Measurements from ENCODE around the gene SART1. TPM values are rescaled to one million over a fixed set of nuclear protein-coding genes. Genes with fewer than 3 reads are reported as not detected.

Gene SART1
- total RNA-seq, 2 donors from 2014 or later = 20.7 to 42.5 TPM

GRCh38 chr11:65964906-65965305 is 3.4 kb downstream of the SART1 start:
- H3K36me3 ChIP-seq = peaks cover 60% of the 10 kb centered on the region
- peaks cover 0 to 27% of the 10 kb centered on the region in 2 donors for H3K4me1 ChIP-seq

GRCh38 chr11:65965986-65966762 is 4.6 kb downstream of the SART1 start:
- H3K4me3 ChIP-seq = no peak overlapping the region
- H3K27me3 ChIP-seq = no peaks in the 10 kb centered on the region
- H3K9me3 ChIP-seq = no peaks in the 10 kb centered on the region
- peaks cover 64% of the 10 kb centered on the region for H3K36me3 ChIP-seq
- no peak overlapping the region for H3K27ac ChIP-seq
- peaks cover 0 to 19% of the 10 kb centered on the region in 2 donors for H3K4me1 ChIP-seq
- no peak for DNase-seq (ENCODE audit: low spot score)
- TF ChIP-seq CTCF (IDR thresholded peaks at IDR 0.05) = no peak

More at GRCh38 chr11:65964906-65965305, 3.4 kb downstream of the SART1 start:
- Histone ChIP-seq H3K9me3 (no peaks in the 10 kb centered on the region), H3K27me3 (no peaks in the 10 kb centered on the region), H3K27ac (no peak overlapping the region), H3K4me3 (no peak overlapping the region)
- TF ChIP-seq CTCF (IDR thresholded peaks at IDR 0.05) = no peak
- DNase-seq (ENCODE audit: low spot score) = no peak

- no peak overlapping the region for H3K27ac ChIP-seq
- no peak for DNase-seq (ENCODE audit: low spot score)
- H3K4me3 ChIP-seq = no peak overlapping the region
- peaks cover 0 to 15% of the 10 kb centered on the region in 2 donors for H3K4me1 ChIP-seq
- H3K9me3 ChIP-seq = no peaks in the 10 kb centered on the region
- no peak for TF ChIP-seq CTCF (IDR thresholded peaks at IDR 0.05)
- peaks cover 67% of the 10 kb centered on the region for H3K36me3 ChIP-seq
- H3K27me3 ChIP-seq = no peaks in the 10 kb centered on the region
These were observed 5.9 kb downstream of the SART1 start for GRCh38 chr11:65967329-65967934.

- Histone ChIP-seq H3K4me3 (no peak overlapping the region), H3K9me3 (no peaks in the 10 kb centered on the region), H3K4me1 (peaks cover 0 to under 1% of the 10 kb centered on the region in 2 donors), H3K36me3 (peaks cover 68% of the 10 kb centered on the region), H3K27me3 (no peaks in the 10 kb centered on the region), H3K27ac (no peak overlapping the region)
- no peak for DNase-seq (ENCODE audit: low spot score)
- TF ChIP-seq CTCF (IDR thresholded peaks at IDR 0.05) = no peak
These were observed 7.3 kb downstream of the SART1 start for GRCh38 chr11:65968600-65969482.

- Histone ChIP-seq H3K9me3 (no peaks in the 10 kb centered on the region), H3K27ac (no peak overlapping the region), H3K4me3 (no peak overlapping the region), H3K36me3 (peaks cover 50% of the 10 kb centered on the region), H3K27me3 (no peaks in the 10 kb centered on the region), H3K4me1 (no peaks in the 10 kb centered on the region)
- no peak for DNase-seq (ENCODE audit: low spot score)
- TF ChIP-seq CTCF (IDR thresholded peaks at IDR 0.05) = no peak
These were observed 10.6 kb downstream of the SART1 start for GRCh38 chr11:65972116-65972515.
